GM12878 (cell line): ENCODE measurements around the gene USP46. TPM values are rescaled to one million over a fixed set of nuclear protein-coding genes. Genes with fewer than 3 reads are reported as not detected.

ENCODE experiments used
- ATAC-seq: fragments of 200-7000 bp; cut with Tn5 transposase; 3 replicates; pipeline ENCODE4 v1.9.1; 2020; ENCODE audit warnings: mild to moderate bottlenecking, moderate library complexity
- BruUV-seq: library from RNA; stranded (reverse); fragments of 400-500 nt; replicated peaks from 2 replicates; lab custom pipeline; 2021; lab: Mats Ljungman, UMichigan
- CTCF ChIA-PET: fragments of 300-600 bp; sonication (Branson Sonifier 250); formaldehyde crosslinking; extraction: SDS; loops from one replicate; lab custom pipeline; 2021; ENCODE audit warnings: inconsistent platforms; lab: Yijun Ruan, JAX
- POLR2A ChIA-PET: fragments of 350-600 bp; formaldehyde crosslinking; extraction: SDS; loops from one replicate; lab custom pipeline; 2021; ENCODE audit warnings: inconsistent platforms; lab: Charles Lee
- RAD21 ChIA-PET: fragments of 300-600 bp; sonication (Branson Sonifier 250); formaldehyde crosslinking; loops from one replicate; lab custom pipeline; 2023; ENCODE audit warnings: antibody characterized with exemption; ENCODE audit not compliant: unreplicated experiment; lab: Charles Lee
- SMC1A ChIA-PET: fragments of 300-600 bp; sonication (Branson Sonifier 250); formaldehyde crosslinking; loops from one replicate; lab custom pipeline; 2023; ENCODE audit not compliant: unreplicated experiment, uncharacterized antibody; lab: Charles Lee
- DNase-seq: peaks from one replicate; pipeline ENCODE4 v3.0.0-alpha.2; 2011; ENCODE audit warnings: low read depth, low spot score
- FAIRE-seq: peaks from 3 replicates; lab custom pipeline; 2011; peaks lifted over from hg19 to GRCh38; lab: Jason Lieb, UNC
- H2AFZ ChIP-seq: 2 replicates; pipeline ENCODE4 v1.6.0; 2011; ENCODE audit warnings: low read depth, low read length, control low read depth; ENCODE audit not compliant: control insufficient read depth
- H3K27ac ChIP-seq: 2 replicates; pipeline ENCODE4 v1.5.1; 2011; ENCODE audit warnings: control low read depth; ENCODE audit not compliant: control insufficient read depth, insufficient read depth
- H3K27me3 ChIP-seq, 2 experiments: replicated peaks in 1 of 2; 2 replicates each; pipeline versions ENCODE4 v1.6.0 to v1.6.1; 2011; ENCODE audit warnings: low read length in 1 of 2; ENCODE audit not compliant: control insufficient read depth in 2 of 2, insufficient read depth in 2 of 2
- H3K36me3 ChIP-seq, 2 experiments: 2 replicates each; pipeline ENCODE4 v1.5.1; 2011; ENCODE audit warnings: low read length in 1 of 2; ENCODE audit not compliant: control insufficient read depth in 2 of 2, insufficient read depth in 2 of 2
- H3K4me1 ChIP-seq: 2 replicates; pipeline ENCODE4 v1.6.1; 2011; ENCODE audit warnings: mild to moderate bottlenecking, low read length, moderate library complexity, mixed read lengths; ENCODE audit not compliant: control insufficient read depth, insufficient read depth
- H3K4me2 ChIP-seq: 2 replicates; pipeline ENCODE4 v1.6.0; 2011; ENCODE audit warnings: control low read depth; ENCODE audit not compliant: control insufficient read depth, insufficient read depth
- H3K4me3 ChIP-seq: fragments of 200-600 bp; sonication (generic); 2 replicates; pipeline ENCODE4 v1.5.1; 2016
- H3K79me2 ChIP-seq: 2 replicates; pipeline ENCODE4 v1.6.0; 2011; ENCODE audit warnings: low read length; ENCODE audit not compliant: control insufficient read depth, insufficient read depth
- H3K9ac ChIP-seq: 2 replicates; pipeline ENCODE4 v1.8.0; 2011; ENCODE audit warnings: low read length, control low read depth, mixed read lengths; ENCODE audit not compliant: control insufficient read depth, insufficient read depth
- H3K9me3 ChIP-seq: replicated peaks from 3 replicates; pipeline ENCODE4 v1.5.1; 2011; ENCODE audit warnings: mild to moderate bottlenecking, low read length; ENCODE audit not compliant: control insufficient read depth, insufficient read depth
- H4K20me1 ChIP-seq: 2 replicates; pipeline ENCODE4 v1.6.0; 2011; ENCODE audit not compliant: control insufficient read depth, insufficient read depth
- BACH1 ChIP-seq: fragments of 450-650 bp; IDR thresholded peaks from 2 replicates; pipeline ENCODE4 v1.6.1; 2017; ENCODE audit warnings: mild to moderate bottlenecking, borderline replicate concordance
- BCLAF1 ChIP-seq: fragments of 450-650 bp; IDR thresholded peaks from 2 replicates; pipeline ENCODE4 v1.6.1; 2017; ENCODE audit warnings: antibody characterized with exemption, mild to moderate bottlenecking, moderate library complexity
- CEBPB ChIP-seq, 2 experiments: fragments of 150-350 bp in 1 of 2; IDR thresholded peaks; 2 replicates each; pipeline ENCODE4 v1.6.1; 2012 to 2014; ENCODE audit warnings: low read depth in 2 of 2, low read length in 2 of 2, borderline replicate concordance in 1 of 2, inconsistent platforms in 1 of 2
- CEBPZ ChIP-seq: fragments of 150-350 bp; IDR thresholded peaks from 2 replicates; pipeline ENCODE4 v1.6.1; 2016; ENCODE audit warnings: low read depth, low read length
- CREB1 ChIP-seq: IDR thresholded peaks from 2 replicates; pipeline ENCODE4 v1.6.1; 2012; ENCODE audit warnings: low read depth, mild to moderate bottlenecking, inconsistent platforms
- LARP7 ChIP-seq: fragments of 450-650 bp; IDR thresholded peaks from 2 replicates; pipeline ENCODE4 v1.6.1; 2017; ENCODE audit warnings: mild to moderate bottlenecking
- MAX ChIP-seq: IDR thresholded peaks from 2 replicates; pipeline ENCODE4 v1.6.1; 2012; ENCODE audit warnings: low read depth, low read length, improper control_type of control experiment
- NFYA ChIP-seq: IDR thresholded peaks from 2 replicates; pipeline ENCODE4 v1.6.1; 2011; ENCODE audit warnings: low read depth, mild to moderate bottlenecking, low read length, improper control_type of control experiment, borderline replicate concordance
- PKNOX1 ChIP-seq: fragments of 450-650 bp; IDR thresholded peaks from 2 replicates; pipeline ENCODE4 v1.6.1; 2016; ENCODE audit warnings: mild to moderate bottlenecking
- POU2F2 ChIP-seq: IDR thresholded peaks from 3 replicates; pipeline ENCODE4 v1.6.1; 2011; ENCODE audit warnings: low read depth, mild to moderate bottlenecking, low read length, borderline replicate concordance
- RBBP5 ChIP-seq: fragments of 200-600 bp; sonication (generic); conservative IDR thresholded peaks from 2 replicates; pipeline ENCODE4 v1.6.1; 2016
- RCOR1 ChIP-seq: conservative IDR thresholded peaks from 2 replicates; pipeline ENCODE4 v1.6.1; 2012; ENCODE audit warnings: low read depth, low read length, improper control_type of control experiment
- STAT3 ChIP-seq: IDR thresholded peaks from 2 replicates; pipeline ENCODE4 v1.6.1; 2011; ENCODE audit warnings: low read depth, low read length, improper control_type of control experiment
- SUZ12 ChIP-seq: fragments of 200-600 bp; sonication (generic); IDR thresholded peaks from one replicate; pipeline ENCODE4 v1.6.1; 2018; ENCODE audit warnings: antibody characterized with exemption, mild to moderate bottlenecking; ENCODE audit not compliant: unreplicated experiment
- TAF1 ChIP-seq: IDR thresholded peaks from 2 replicates; pipeline ENCODE4 v1.6.1; 2011; ENCODE audit warnings: mild to moderate bottlenecking, low read depth, low read length, borderline replicate concordance
- TCF12 ChIP-seq: IDR thresholded peaks from 2 replicates; pipeline ENCODE4 v1.6.1; 2011; ENCODE audit warnings: low read depth, mild to moderate bottlenecking, low read length
- TCF3 ChIP-seq: IDR thresholded peaks from 2 replicates; pipeline ENCODE4 v1.6.1; 2012; ENCODE audit warnings: low read depth, mild to moderate bottlenecking, low read length, borderline replicate concordance; ENCODE audit not compliant: insufficient read depth
- TCF7 ChIP-seq: IDR thresholded peaks from 2 replicates; pipeline ENCODE4 v1.6.1; 2014; ENCODE audit warnings: antibody characterized with exemption, borderline replicate concordance
- ZNF622 ChIP-seq: fragments of 450-650 bp; IDR thresholded peaks from 2 replicates; pipeline ENCODE4 v1.6.1; 2017; ENCODE audit warnings: mild to moderate bottlenecking, inconsistent platforms
- WGBS: methylation state at CpG from one replicate; pipeline ENCODE4 v1.1.6; 2016; ENCODE audit warnings: low lambda C conversion rate; ENCODE audit not compliant: insufficient replicate concordance, insufficient coverage; ENCODE audit errors: missing lambda C conversion rate; 5-methylcytosine and 5-hydroxymethylcytosine counted together
- in situ Hi-C: fragments of 300-500 bp; cut with MboI; formaldehyde crosslinking; loops from 9 replicates; pipeline ENCODE4 v1.14.3; 2018; ENCODE audit warnings: mixed read lengths
- intact Hi-C: fragments of 100-400 bp; cut with micrococcal nuclease; formaldehyde crosslinking; loops from one replicate; pipeline ENCODE4 v1.14.2; 2022; ENCODE audit not compliant: unreplicated experiment
- polyA plus RNA-seq, 11 experiments: library from polyadenylated mRNA; depleted of rRNA in 4 of 11; unstranded in 6 of 11; stranded (reverse) in 5 of 11; fragments of >200 nt; fragmentation: Nextera tagmentation in 4 of 11; fragmentation: Illumina TruSeq in 1 of 11; extraction: Ambion mirVana in 4 of 11; extraction: Trizol in 1 of 11; gene quantifications; 1 replicate in 1 of 11; 2 replicates in 10 of 11; pipeline versions ENCODE4 v1.2.1 to v1.2.3, GENCODE V29; 2011 to 2016; ENCODE audit warnings: inconsistent platforms in 2 of 11, missing spikeins in 2 of 11, low read depth in 1 of 11
- total RNA-seq, 4 experiments: library from RNA; depleted of rRNA in 3 of 4; stranded (reverse); fragments of >200 nt in 3 of 4; fragmentation: Illumina TruSeq in 1 of 4; extraction: Trizol in 1 of 4; gene quantifications; 2 replicates each; pipeline versions ENCODE4 v1.2.1 to v1.2.3, GENCODE V29; 2013 to 2021

Gene USP46
- total and polyA plus RNA-seq, 10 of the 15 experiments (the other 5 are each of a cell fraction or from before 2014, with no cell fraction given), result 5.3 to 20.1 (median 12.0) TPM

- H3K36me3 ChIP-seq, result no peaks in the 10 kb centered on the region
- H3K9me3 ChIP-seq, result no peaks in the 10 kb centered on the region; the same call in 2 of the 3 replicates
- in situ Hi-C loops, result no loop called here
- H3K79me2 ChIP-seq, result no peaks in the 10 kb centered on the region
- no peaks in the 10 kb centered on the region for H3K4me1 ChIP-seq
- intact Hi-C loops, result no loop called here
- H3K9ac ChIP-seq, result no peak overlapping the region
- no peak overlapping the region for H3K27ac ChIP-seq
- no peak for DNase-seq
- ATAC-seq, result no peak
- H2AFZ ChIP-seq, result no peak overlapping the region
- no peaks in the 10 kb centered on the region for H3K27me3 ChIP-seq
- FAIRE-seq, result no peak
- CTCF ChIA-PET, result interaction anchor here (1.3 kb wide), 1 partner anchor 33 kb away, joined by 3 read pairs; no protein-coding TSS in a partner anchor
- no peak overlapping the region for H3K4me2 ChIP-seq
- BruUV-seq, result no TSS peak
- WGBS, result 97% methylated on average over 2 of the region's 2 CpGs
- POLR2A ChIA-PET, result no interaction called here
- TF ChIP-seq PKNOX1, result no peak
- TF ChIP-seq BCLAF1, result no peak
- TF ChIP-seq TAF1, result no peak
- no peak for TF ChIP-seq RBBP5
- no peak for TF ChIP-seq STAT3
- no peak for TF ChIP-seq SUZ12
- no peak for TF ChIP-seq BACH1
- TF ChIP-seq TCF7, result no peak
- no peak for TF ChIP-seq MAX
- no peak for TF ChIP-seq CEBPZ
- TF ChIP-seq RCOR1, result no peak
- no peak for TF ChIP-seq TCF3
- no peak for TF ChIP-seq NFYA
- no peak for TF ChIP-seq ZNF622
- TF ChIP-seq POU2F2, result no peak
- TF ChIP-seq LARP7, result no peak
- no peak for TF ChIP-seq CEBPB (IDR thresholded peaks at IDR 0.05; ENCODE audit: borderline replicate concordance in 1 of 2, low read depth in 2 of 2, low read length in 2 of 2)
- no peak for TF ChIP-seq TCF12
- no peak for TF ChIP-seq CREB1
- H4K20me1 ChIP-seq, result no peaks in the 10 kb centered on the region
- SMC1A ChIA-PET, result no interaction called here
- no peak overlapping the region for H3K4me3 ChIP-seq
- RAD21 ChIA-PET, result no interaction called here
Observed at GRCh38 chr4:52578951-52579350, 80.2 kb downstream of the USP46 start.
